GM12801 (cell line): ENCODE results near the gene NHS.

Experiments used
- CTCF ChIP-seq: IDR thresholded peaks from one replicate; pipeline ENCODE4 v1.5.1; 2011; ENCODE audit warnings: control low read depth; ENCODE audit not compliant: insufficient read length; ENCODE audit errors: extremely low read depth

NHS gene

GRCh38 chrX:17750436-17750835 is 375.4 kb downstream of the NHS start:
- no peak for TF ChIP-seq CTCF

GRCh38 chrX:17758382-17758781 is 383.4 kb downstream of the NHS start:
- TF ChIP-seq CTCF: no peak

GRCh38 chrX:17759990-17760389 is 385.0 kb downstream of the NHS start:
- TF ChIP-seq CTCF: no peak

GRCh38 chrX:17767734-17768133 is 392.7 kb downstream of the NHS start:
- TF ChIP-seq CTCF: no peak

GRCh38 chrX:17768997-17769396 is 394.0 kb downstream of the NHS start:
- TF ChIP-seq CTCF: no peak

GRCh38 chrX:17769701-17770269 is 394.8 kb downstream of the NHS start:
- TF ChIP-seq CTCF: no peak

GRCh38 chrX:17773221-17773876 is 398.3 kb downstream of the NHS start:
- TF ChIP-seq CTCF: no peak
